Keratinocyte (primary cell): ENCODE data around the gene FBXL14. TPM values are rescaled to one million over a fixed set of nuclear protein-coding genes. Genes with fewer than 3 reads are reported as not detected.
"Not testable (repeated sequence)": the region's sequence is repeated elsewhere in the genome, so short reads cannot be mapped to it uniquely, and the experiment has no call there.

Source experiments
- DNase-seq: peaks from one replicate; pipeline ENCODE4 v3.0.0-alpha.2; 2011; ENCODE audit warnings: low read depth, missing footprints, low spot score
- FAIRE-seq: peaks from 2 replicates; lab custom pipeline; 2011; peaks lifted over from hg19 to GRCh38; lab: Jason Lieb, UNC
- H2AFZ ChIP-seq: 2 replicates; pipeline ENCODE4 v1.6.0; 2012; ENCODE audit warnings: low read length, control low read depth, inconsistent platforms; ENCODE audit not compliant: control insufficient read depth
- H3K27ac ChIP-seq: 2 replicates; pipeline ENCODE4 v1.5.1; 2011; ENCODE audit warnings: low read length; ENCODE audit not compliant: control insufficient read depth, insufficient read depth
- H3K27me3 ChIP-seq: 3 replicates; pipeline ENCODE4 v1.6.0; 2011; ENCODE audit warnings: low read length; ENCODE audit not compliant: control insufficient read depth, insufficient read depth; ENCODE audit errors: extremely low read depth
- H3K36me3 ChIP-seq, 2 experiments: 2 replicates in 1 of 2; 3 replicates in 1 of 2; pipeline ENCODE4 v1.5.1; 2011; ENCODE audit warnings: low read length in 2 of 2, mild to moderate bottlenecking in 1 of 2; ENCODE audit not compliant: control insufficient read depth in 2 of 2, insufficient read depth in 2 of 2; ENCODE audit errors: extremely low read depth in 1 of 2
- H3K4me1 ChIP-seq: 3 replicates; pipeline ENCODE4 v1.5.1; 2011; ENCODE audit warnings: low read length; ENCODE audit not compliant: control insufficient read depth, insufficient read depth; ENCODE audit errors: extremely low read depth
- H3K4me2 ChIP-seq: 3 replicates; pipeline ENCODE4 v1.6.0; 2011; ENCODE audit warnings: low read depth, low read length; ENCODE audit not compliant: control insufficient read depth, insufficient read depth; ENCODE audit errors: extremely low read depth
- H3K4me3 ChIP-seq, 3 experiments: fragments of 200-600 bp in 1 of 3; sonication (generic) in 1 of 3; 2 replicates in 2 of 3; 3 replicates in 1 of 3; pipeline ENCODE4 v1.5.1; 2011 to 2016; ENCODE audit warnings: low read length in 3 of 3, mild to moderate bottlenecking in 3 of 3, control low read depth in 2 of 3, inconsistent platforms in 1 of 3, low read depth in 1 of 3, mixed read lengths in 1 of 3, mixed run types in 1 of 3, moderate library complexity in 1 of 3; ENCODE audit not compliant: control insufficient read depth in 2 of 3, insufficient read depth in 2 of 3; ENCODE audit errors: extremely low read depth in 1 of 3
- H3K79me2 ChIP-seq: 2 replicates; pipeline ENCODE4 v1.6.0; 2012; ENCODE audit warnings: low read length; ENCODE audit not compliant: control insufficient read depth, insufficient read depth
- H3K9ac ChIP-seq: 3 replicates; pipeline ENCODE4 v1.6.0; 2011; ENCODE audit warnings: low read length; ENCODE audit not compliant: control insufficient read depth, insufficient read depth; ENCODE audit errors: extremely low read depth
- H3K9me1 ChIP-seq: 3 replicates; pipeline ENCODE4 v1.6.0; 2011; ENCODE audit warnings: low read length; ENCODE audit not compliant: control insufficient read depth, insufficient read depth; ENCODE audit errors: extremely low read depth
- H3K9me3 ChIP-seq: 2 replicates; pipeline ENCODE4 v1.5.1; 2012; ENCODE audit warnings: low read depth, low read length; ENCODE audit not compliant: control insufficient read depth
- H4K20me1 ChIP-seq: 3 replicates; pipeline ENCODE4 v1.6.0; 2011; ENCODE audit warnings: low read length; ENCODE audit not compliant: control insufficient read depth, insufficient read depth; ENCODE audit errors: extremely low read depth
- CTCF ChIP-seq, 3 experiments: IDR thresholded peaks in 1 of 3; conservative IDR thresholded peaks in 1 of 3; optimal IDR thresholded peaks in 1 of 3; 2 replicates in 2 of 3; 3 replicates in 1 of 3; pipeline versions ENCODE3 to v1.5.1; 2011; ENCODE audit warnings: low read length in 3 of 3, mild to moderate bottlenecking in 3 of 3, moderate library complexity in 2 of 3, control low read depth in 1 of 3, inconsistent platforms in 1 of 3; ENCODE audit not compliant: insufficient read depth in 2 of 3; ENCODE audit errors: extremely low read depth in 1 of 3
- EZH2 ChIP-seq: IDR thresholded peaks from one replicate; pipeline ENCODE4 v1.6.1; 2012; ENCODE audit warnings: inconsistent platforms, mild to moderate bottlenecking, low read length, moderate library complexity
- dilution Hi-C: fragments of 300-500 bp; cut with MboI; formaldehyde crosslinking; loops from one replicate; pipeline ENCODE4 v1.7.0; 2020; ENCODE audit warnings: low sequenced_read_pairs; ENCODE audit not compliant: extremely low pct_ligation_motif_present
- polyA plus RNA-seq, 5 experiments: library from polyadenylated mRNA; depleted of rRNA in 3 of 5; stranded (reverse) in 3 of 5; stranded (forward) in 1 of 5; unstranded in 1 of 5; fragments of >200 nt; gene quantifications; 1 replicate in 1 of 5; 2 replicates in 3 of 5; 3 replicates in 1 of 5; pipeline versions ENCODE4 v1.2.1 to v1.2.3, GENCODE V29; 2011 to 2012; ENCODE audit warnings: missing spikeins in 2 of 5, low read depth in 1 of 5, low replicate concordance in 1 of 5

Gene FBXL14
- polyA plus RNA-seq, 1 donor (not counting 4 experiments of a cell fraction or from before 2014, with no cell fraction given): 1.8 TPM

GRCh38 chr12:1604464-1604863 lies 10.1 kb upstream of the FBXL14 start:
- H3K4me3 ChIP-seq: no peak overlapping the region
- DNase-seq: no peak
- H3K27me3 ChIP-seq: peaks cover 6% of the 10 kb centered on the region
- no peak for FAIRE-seq
- no peak overlapping the region for H3K27ac ChIP-seq
- H3K4me1 ChIP-seq: peaks cover 25% of the 10 kb centered on the region
- H2AFZ ChIP-seq: no peak overlapping the region
- no peaks in the 10 kb centered on the region for H3K36me3 ChIP-seq
- H3K9ac ChIP-seq: no peak overlapping the region
- no peak for TF ChIP-seq EZH2
- H3K79me2 ChIP-seq: peaks cover 8% of the 10 kb centered on the region
- no peaks in the 10 kb centered on the region for H3K9me1 ChIP-seq
- H3K9me3 ChIP-seq: no peaks in the 10 kb centered on the region
- no peak overlapping the region for H3K4me2 ChIP-seq
- dilution Hi-C loops: no loop called here
- no peaks in the 10 kb centered on the region for H4K20me1 ChIP-seq

- Histone ChIP-seq H3K79me2 (peaks cover 10% of the 10 kb centered on the region), H3K9me3 (no peaks in the 10 kb centered on the region), H3K4me2 (no peak overlapping the region), H3K27me3 (peaks cover 2% of the 10 kb centered on the region), H3K36me3 (no peaks in the 10 kb centered on the region), H2AFZ (no peak overlapping the region), H3K27ac (no peak overlapping the region), H4K20me1 (no peaks in the 10 kb centered on the region), H3K9ac (no peak overlapping the region), H3K4me3 (no peak overlapping the region), H3K4me1 (peaks cover 24% of the 10 kb centered on the region), H3K9me1 (no peaks in the 10 kb centered on the region)
- dilution Hi-C loops: no loop called here
- no peak for DNase-seq
- TF ChIP-seq EZH2 (no peak), CTCF (optimal IDR thresholded peaks at IDR 0.05 in 1 of 3, IDR thresholded peaks at IDR 0.05 in 1 of 3, conservative IDR thresholded peaks at IDR 0.05 in 1 of 3; ENCODE audit: extremely low read depth in 1 of 3, insufficient read depth in 2 of 3, low read length in 3 of 3) (no peak)
- FAIRE-seq: no peak
Measured at GRCh38 chr12:1603269-1603993, 9.1 kb upstream of the FBXL14 start.

- H4K20me1 ChIP-seq, H3K9me3 ChIP-seq, H3K4me2 ChIP-seq, H3K27me3 ChIP-seq, FAIRE-seq, H3K27ac ChIP-seq, H3K4me3 ChIP-seq, H3K9ac ChIP-seq, dilution Hi-C loops, H3K36me3 ChIP-seq, DNase-seq, H2AFZ ChIP-seq, H3K9me1 ChIP-seq: not testable (repeated sequence)
- peaks cover 18% of the 10 kb centered on the region for H3K4me1 ChIP-seq
- H3K79me2 ChIP-seq: peaks cover 12% of the 10 kb centered on the region
Measured at GRCh38 chr12:1602706-1603105, 8.3 kb upstream of the FBXL14 start.
